Stimulated activated CD8-positive, alpha-beta memory T cell treated with anti-CD3 and anti-CD28 coated beads, Interleukin-4, amount 100 ng/mL, for 24 hours (primary cell): ENCODE data around the gene ARRB2.
"Not testable (repeated sequence)": the region's sequence is repeated elsewhere in the genome, so short reads cannot be mapped to it uniquely, and the experiment has no call there.

Experiments used
- DNase-seq: peaks from one replicate; pipeline ENCODE4 v3.0.0-alpha.2; 2020; ENCODE audit warnings: low read depth

Gene ARRB2

GRCh38 chr17:4709794-4710692 is at the start of gene ARRB2:
Gene ARRB2 (plus strand): TSS chr17:4710632. CDS start chr17:4710722, 90 bp downstream.
- peak; percentile 98 for DNase-seq

- DNase-seq: no peak
Measured at GRCh38 chr17:4663711-4664110, 46.7 kb upstream of the ARRB2 start.

DNA sequence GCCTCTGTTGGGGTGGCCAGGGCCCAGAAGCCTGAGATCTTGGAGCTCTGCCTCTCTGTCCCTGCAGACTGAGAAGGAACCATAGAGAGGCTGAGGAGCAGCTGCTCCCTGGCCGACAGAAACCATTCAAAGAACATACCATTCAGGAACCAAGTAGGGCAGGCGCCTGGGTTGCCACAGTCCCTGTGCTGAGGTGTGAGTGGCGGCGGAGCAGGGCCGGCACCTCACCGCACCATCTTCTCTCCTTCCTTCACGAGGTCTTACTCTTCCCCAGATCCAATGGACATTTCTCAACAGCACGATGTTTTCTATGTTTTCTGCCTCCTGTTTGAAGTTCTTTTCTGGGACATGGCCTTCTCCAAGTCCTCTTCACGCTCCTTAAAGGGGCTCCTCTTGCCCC is 46.2 kb upstream of the ARRB2 start:
- DNase-seq: no peak

DNA sequence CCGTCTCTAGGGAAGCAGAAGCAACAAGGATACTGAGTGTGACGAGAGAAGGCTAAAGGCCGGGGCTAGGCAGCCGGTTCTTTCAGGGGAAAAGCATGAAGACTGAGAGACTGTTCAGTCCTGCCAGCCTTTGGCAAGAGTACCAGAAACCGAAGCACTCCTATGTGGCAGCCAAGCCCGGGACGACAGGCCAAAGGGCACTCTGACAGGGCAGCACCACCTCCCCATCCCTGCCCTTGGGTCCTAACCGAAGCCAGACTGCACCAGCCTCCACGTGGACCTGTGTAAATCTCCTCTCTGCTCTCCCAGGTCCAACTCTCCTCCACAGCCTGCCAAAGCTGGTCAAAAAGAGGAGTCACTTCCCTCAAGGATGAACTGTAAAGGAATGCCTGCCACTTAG is 45.4 kb upstream of the ARRB2 start:
- no peak for DNase-seq

DNA sequence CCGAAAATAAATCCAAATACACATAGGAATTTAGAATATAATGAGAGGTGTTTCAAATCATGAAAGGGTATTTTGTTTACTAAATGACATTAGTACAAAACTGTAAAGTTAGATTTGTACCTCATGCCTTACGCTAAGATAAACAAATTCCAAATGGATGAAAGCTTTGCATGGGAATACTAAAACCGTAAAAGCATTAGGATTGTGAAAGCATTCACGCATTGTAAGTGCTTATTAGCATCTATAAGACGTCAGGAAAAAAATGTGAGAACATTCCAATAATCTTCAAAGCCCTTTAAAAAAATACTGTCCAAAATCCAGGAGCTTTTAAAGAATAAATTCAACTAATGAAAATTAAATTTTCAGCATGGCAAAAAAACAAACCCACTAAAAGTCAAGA is 44.1 kb upstream of the ARRB2 start:
- DNase-seq: no peak

GRCh38 chr17:4667166-4667565 is 43.3 kb upstream of the ARRB2 start:
- no peak for DNase-seq

DNA sequence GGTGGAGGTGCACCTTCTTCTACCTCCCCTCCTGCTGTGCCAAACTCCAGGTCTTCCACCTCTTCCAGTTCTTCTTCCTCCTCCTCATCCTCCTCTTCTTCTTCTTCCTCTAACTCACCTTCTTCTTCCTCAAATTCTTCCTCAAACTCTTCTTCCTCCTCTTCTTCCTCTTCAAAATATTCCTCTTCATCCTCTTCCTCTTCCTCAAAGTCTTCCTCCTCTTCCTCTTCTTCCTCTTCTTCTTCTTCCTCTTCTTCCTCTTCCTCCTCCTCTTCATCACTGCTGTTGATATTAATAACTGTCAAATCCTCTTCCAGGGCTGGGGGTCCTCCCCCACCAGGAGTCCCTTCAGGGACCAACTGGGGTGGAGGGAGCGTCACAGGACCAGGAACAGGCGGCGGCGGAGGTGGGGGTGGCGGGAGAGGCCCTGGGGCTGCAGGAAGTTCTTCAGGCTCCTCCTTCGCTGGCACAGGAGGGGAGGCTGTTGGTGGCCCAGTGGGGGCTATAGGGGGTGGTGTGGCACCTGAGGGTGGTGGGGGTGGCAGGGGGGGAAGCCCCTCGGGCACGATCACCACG is 38.3 kb upstream of the ARRB2 start:
- DNase-seq: no peak

- no peak for DNase-seq
Measured at GRCh38 chr17:4672751-4673150, 37.7 kb upstream of the ARRB2 start.

DNA sequence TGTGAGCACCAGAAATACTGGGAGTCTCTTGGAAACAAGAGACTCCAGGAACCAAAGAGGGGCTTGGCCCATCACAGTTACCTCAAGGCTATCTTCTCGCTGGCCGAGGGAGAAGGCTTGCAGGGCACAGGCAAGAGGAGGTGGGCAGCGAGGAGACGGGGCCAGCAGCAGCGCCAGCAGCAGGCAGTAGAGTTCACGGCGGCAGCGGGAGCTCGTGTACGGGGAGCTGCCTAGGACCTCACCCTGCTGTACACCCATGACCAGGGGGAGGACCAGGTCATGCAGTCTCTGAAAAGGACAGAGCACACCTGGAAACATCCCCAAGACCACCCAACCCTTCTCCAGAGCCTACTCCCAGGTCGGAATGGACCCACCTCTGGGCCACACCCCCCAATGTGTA is 37.3 kb upstream of the ARRB2 start:
- DNase-seq: no peak

DNA sequence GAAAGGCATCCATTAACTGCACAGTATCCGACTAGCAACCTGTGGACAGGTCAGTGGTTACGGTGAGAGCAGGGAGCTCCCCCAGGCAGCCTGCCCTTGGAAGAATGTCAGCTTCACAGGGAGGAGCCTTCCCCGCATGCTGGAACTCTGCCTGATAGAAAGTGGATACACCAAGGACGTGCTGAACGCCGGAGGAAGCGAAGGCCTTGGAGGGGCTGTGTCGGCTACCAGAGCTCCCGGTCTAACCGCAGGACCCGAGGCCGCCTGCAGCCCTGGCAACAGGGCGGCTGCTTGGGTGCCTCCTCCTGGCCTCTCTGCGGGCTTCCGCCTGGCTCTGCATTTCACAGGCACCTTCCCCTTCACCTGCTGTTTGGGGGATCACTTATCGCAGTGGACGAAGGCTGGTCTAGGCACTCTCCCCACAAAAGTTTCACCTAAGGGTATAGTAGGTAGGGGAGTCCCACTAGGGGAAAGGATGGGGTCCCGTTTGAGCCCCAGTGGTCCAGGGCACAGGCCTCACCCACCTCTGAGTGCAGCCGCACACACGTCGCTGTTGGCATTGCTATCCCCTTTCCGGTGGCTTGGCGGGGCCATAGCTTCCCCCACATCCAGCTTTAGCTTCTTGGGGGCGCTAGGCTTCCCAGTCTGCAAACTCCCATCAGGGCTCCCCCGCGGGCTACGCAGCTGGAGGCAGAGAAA is 36.3 kb upstream of the ARRB2 start:
- no peak for DNase-seq

- DNase-seq: no peak
Measured at GRCh38 chr17:4674685-4674998, 35.8 kb upstream of the ARRB2 start.

DNA sequence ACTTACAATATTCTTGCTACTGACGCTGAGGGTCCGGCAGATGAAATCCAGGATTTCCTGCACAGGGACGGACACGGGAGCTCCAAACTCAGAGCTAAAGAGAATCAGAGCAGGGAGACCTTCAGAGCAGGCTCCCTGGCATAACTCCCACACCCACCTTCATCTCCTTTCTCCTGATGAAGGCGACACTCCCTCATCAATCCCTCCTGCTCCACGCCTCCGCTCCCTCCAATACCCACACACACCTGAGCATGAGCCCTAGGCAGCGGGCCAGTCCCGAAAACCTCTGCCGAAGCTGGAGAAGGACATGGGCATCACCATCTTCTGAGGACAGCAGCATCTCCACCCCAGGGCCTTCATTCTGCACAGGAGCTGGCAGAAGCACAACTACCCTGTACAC is 34.6 kb upstream of the ARRB2 start:
- no peak for DNase-seq

GRCh38 chr17:4676791-4677190 is 33.6 kb upstream of the ARRB2 start:
- DNase-seq: no peak

DNA sequence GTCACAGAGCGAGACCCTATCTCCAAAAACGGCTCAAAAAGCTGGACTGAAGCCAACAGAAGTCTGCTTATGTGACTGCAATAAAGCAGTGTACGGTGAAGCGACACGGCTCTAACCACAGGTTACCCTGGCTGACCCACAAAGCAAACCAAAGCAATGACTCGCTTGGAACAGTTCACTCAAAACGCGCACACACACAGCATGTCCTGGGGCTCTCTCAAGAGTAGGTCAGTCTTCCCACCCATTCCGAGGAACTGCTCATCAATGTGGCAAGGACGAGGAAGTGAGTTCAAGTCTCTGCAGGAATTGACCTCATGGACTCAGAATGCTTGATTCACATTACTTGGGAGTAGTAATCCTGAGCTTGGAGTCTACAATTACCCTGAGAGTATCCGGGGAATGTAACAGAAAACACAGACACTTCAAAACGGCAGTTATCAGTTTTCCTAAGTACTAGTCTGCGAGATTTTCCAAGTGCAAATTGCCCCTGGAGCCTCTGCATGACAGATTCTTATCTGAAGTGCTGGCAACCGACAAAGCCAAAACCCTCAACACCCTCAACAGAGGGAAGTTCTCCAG is 31.9 kb upstream of the ARRB2 start:
- DNase-seq: no peak

- no peak for DNase-seq
Measured at GRCh38 chr17:4679658-4680057, 30.8 kb upstream of the ARRB2 start.

DNA sequence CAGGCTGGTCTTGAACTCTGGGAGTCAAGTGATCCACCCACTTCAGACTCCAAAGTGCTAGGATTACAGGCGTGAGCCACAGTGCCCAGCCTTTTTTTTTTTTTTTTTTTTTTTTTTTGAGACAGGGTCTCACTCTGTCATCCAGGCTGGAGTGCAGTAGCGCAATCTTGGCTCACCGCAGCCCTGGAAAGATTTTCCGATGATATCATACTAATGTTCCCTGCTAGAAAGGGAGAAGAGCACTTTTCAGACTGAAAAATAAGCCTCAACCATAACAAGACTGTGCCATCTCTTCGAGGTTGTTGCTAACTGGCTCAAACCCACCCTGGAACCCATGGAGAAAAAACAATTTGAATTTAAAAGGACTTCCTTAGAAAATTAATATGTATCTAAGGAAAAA is 26.7 kb upstream of the ARRB2 start:
- not testable (repeated sequence) for DNase-seq

- not testable (repeated sequence) for DNase-seq
Measured at GRCh38 chr17:4689872-4690271, 20.6 kb upstream of the ARRB2 start.

GRCh38 chr17:4690745-4691144 is 19.7 kb upstream of the ARRB2 start:
- no peak for DNase-seq

DNA sequence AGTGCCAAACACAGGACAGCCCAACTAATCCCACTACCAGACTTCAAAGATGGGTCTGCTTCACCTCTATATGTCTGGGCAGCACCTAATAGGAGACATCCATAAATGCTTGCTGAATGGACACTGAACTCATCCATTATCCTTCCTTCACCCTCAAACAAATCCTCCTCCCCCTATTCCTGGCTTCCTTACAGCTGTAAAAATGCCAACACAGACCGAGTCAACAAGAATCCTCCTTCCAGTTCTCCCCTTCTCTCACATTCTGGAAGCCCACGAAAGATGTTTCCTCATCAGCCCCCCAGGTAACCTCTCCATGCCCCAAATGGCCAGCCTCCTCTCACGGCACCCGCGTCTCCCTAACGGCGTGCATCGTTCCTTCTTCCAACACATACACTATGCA is 18.7 kb upstream of the ARRB2 start:
- no peak for DNase-seq

- DNase-seq: no peak
Measured at GRCh38 chr17:4693416-4693815, 17.0 kb upstream of the ARRB2 start.

- DNase-seq: no peak
Measured at GRCh38 chr17:4696437-4696805, 14.0 kb upstream of the ARRB2 start.

DNA sequence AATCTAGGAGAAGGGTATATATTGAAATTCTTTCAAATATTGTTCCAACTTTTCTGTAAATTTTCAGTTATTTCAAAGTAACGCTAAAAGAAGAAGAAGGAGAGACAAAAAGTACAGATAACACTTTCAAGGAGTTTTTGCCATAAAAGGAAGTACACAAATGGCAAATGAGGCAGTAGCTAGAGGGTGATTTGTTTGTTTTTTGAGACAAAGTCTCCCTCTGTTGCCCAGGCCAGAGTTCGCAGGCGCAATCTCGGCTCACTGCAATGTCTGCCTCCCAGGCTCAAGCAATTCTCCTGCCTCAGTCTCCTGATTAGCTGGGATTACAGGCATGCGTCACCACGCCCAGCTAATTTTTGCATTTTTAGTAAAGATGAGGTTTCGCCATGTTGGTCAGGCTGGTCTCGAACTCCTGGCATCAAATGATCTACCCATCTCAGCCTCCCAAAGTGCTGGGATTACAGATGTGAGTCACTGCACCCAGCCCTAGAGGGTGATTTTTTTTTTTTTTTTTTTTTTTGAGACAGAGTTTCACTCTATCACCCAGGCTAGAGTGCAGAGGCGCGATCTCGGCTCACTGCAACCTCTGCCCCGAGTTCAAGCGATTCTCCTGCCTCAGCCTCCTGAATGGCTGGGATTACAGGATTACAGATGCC is 10.9 kb upstream of the ARRB2 start:
- DNase-seq: not testable (repeated sequence)
